Colonic mucosa (tissue), 4 donors: ENCODE results near the gene IGFBP3. TPM values are rescaled to one million over a fixed set of nuclear protein-coding genes. Genes with fewer than 3 reads are reported as not detected.

Experiments
- DNase-seq: peaks from one replicate; pipeline ENCODE4 v3.0.0-alpha.2; 2020
- H3K27ac ChIP-seq: fragments of 200-600 bp; one replicate; pipeline ENCODE4 v1.8.0; 2021
- H3K27me3 ChIP-seq: fragments of 200-600 bp; one replicate; pipeline ENCODE4 v1.8.0; 2021
- H3K36me3 ChIP-seq: fragments of 200-600 bp; one replicate; pipeline ENCODE4 v1.8.0; 2021
- H3K4me1 ChIP-seq: fragments of 200-600 bp; one replicate; pipeline ENCODE4 v1.8.0; 2021; ENCODE audit warnings: mild to moderate bottlenecking
- H3K4me3 ChIP-seq: fragments of 200-600 bp; one replicate; pipeline ENCODE4 v1.8.0; 2021
- H3K9ac ChIP-seq, 2 donors: one replicate each; pipeline ENCODE4 v1.7.0; 2013; ENCODE audit warnings: control low read depth in 2 of 2, low read depth in 2 of 2, low read length in 2 of 2
- H3K9me3 ChIP-seq: fragments of 200-600 bp; one replicate; pipeline ENCODE4 v1.8.0; 2021
- intact Hi-C: fragments of 100-400 bp; cut with DNase I; formaldehyde crosslinking; loops from one replicate; pipeline ENCODE4 v1.14.1; 2022
- total RNA-seq, 2 donors: library from RNA; stranded (reverse); fragmentation: NEBNext Ultra II Directional in 1 of 2; extraction: Animal tissue kit (Norgen Biotek cat#: 25700) in 1 of 2; gene quantifications; one replicate each; pipeline ENCODE4 v1.2.1, GENCODE V29; 2021
- TF ChIP-seq, protein P1 (sequence below): fragments of 200-600 bp; IDR thresholded peaks from one replicate; pipeline ENCODE4 v1.8.0; 2022; ENCODE audit warnings: antibody characterized with exemption, mild to moderate bottlenecking
- donor health status: healthy.
- donor health status: DM: no; HTN: no; CAD: no.
- donor health status: DM: no; HTN: no; CAD: no.

Gene IGFBP3
- total RNA-seq, 2 donors from 2014 or later, result 23.2 to 36.9 TPM

DNA sequence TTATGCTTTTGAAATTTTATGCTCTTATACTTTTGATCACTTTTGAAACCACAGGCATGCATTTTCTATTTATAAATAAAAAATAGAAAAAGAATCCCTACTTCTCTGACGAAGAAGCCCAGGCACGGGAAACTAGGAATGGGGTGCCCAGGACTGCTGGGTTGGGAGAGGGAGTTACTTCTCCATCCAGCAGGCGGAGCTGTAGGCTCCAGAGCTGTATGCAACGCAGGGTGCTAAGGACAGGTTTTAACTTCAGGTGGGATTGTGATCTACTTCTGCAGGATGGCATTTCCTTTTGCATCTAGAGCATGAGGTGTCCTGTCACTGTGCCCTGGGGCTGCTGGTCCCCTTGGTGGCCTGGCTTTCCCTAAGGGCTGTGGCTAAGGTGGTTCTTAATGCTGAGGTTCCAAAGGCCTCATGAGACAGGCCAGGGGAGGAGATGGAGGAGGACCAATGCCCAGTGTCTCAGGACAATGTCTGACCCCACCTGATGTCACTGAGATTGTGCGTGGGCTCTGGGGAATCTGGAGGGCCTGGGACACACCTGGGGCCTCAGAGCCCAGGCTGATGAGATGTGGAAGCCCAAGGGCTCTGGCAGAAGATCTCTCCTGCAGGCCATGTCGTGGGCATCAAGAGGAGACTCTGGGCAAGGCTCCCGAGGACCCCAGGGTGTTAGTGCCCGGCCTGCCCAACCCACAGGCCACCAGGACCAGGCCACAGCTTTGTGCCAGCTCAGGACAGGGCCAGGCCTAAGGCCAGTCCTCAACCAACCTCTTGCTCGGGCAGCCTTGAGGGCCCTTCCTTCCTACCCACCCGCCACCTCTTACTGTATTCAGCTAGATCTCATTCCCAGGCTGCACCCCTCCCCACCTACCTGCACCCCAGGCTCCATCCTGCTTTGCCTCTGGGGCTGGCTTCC, 48.7 kb downstream of the IGFBP3 start:
- Histone ChIP-seq H3K36me3 (no peaks in the 10 kb centered on the region), H3K9ac (no peak overlapping the region)
- intact Hi-C loops, result no loop called here

GRCh38 chr7:45869426-45869825, 51.6 kb downstream of the IGFBP3 start:
- TF ChIP-seq, protein P1, sequence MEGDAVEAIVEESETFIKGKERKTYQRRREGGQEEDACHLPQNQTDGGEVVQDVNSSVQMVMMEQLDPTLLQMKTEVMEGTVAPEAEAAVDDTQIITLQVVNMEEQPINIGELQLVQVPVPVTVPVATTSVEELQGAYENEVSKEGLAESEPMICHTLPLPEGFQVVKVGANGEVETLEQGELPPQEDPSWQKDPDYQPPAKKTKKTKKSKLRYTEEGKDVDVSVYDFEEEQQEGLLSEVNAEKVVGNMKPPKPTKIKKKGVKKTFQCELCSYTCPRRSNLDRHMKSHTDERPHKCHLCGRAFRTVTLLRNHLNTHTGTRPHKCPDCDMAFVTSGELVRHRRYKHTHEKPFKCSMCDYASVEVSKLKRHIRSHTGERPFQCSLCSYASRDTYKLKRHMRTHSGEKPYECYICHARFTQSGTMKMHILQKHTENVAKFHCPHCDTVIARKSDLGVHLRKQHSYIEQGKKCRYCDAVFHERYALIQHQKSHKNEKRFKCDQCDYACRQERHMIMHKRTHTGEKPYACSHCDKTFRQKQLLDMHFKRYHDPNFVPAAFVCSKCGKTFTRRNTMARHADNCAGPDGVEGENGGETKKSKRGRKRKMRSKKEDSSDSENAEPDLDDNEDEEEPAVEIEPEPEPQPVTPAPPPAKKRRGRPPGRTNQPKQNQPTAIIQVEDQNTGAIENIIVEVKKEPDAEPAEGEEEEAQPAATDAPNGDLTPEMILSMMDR, result no peak
- no peak overlapping the region for H3K4me3 ChIP-seq
- H3K9me3 ChIP-seq, result no peaks in the 10 kb centered on the region
- no peak overlapping the region for H3K27ac ChIP-seq
- no peaks in the 10 kb centered on the region for H3K36me3 ChIP-seq
- intact Hi-C loops, result no loop called here
- no peaks in the 10 kb centered on the region for H3K4me1 ChIP-seq
- no peaks in the 10 kb centered on the region for H3K27me3 ChIP-seq
- DNase-seq, result no peak
- H3K9ac ChIP-seq, result no peak overlapping the region

More for the DNA sequence above, 48.7 kb downstream of the IGFBP3 start:
- H3K9me3 ChIP-seq, result no peaks in the 10 kb centered on the region
- H3K27me3 ChIP-seq, result no peaks in the 10 kb centered on the region
- no peaks in the 10 kb centered on the region for H3K4me1 ChIP-seq
- H3K27ac ChIP-seq, result no peak overlapping the region
- DNase-seq, result no peak
- TF ChIP-seq, protein P1, result peak; percentile 33
- H3K4me3 ChIP-seq, result no peak overlapping the region

- Histone ChIP-seq H3K4me3 (no peak overlapping the region), H3K27me3 (no peaks in the 10 kb centered on the region), H3K9me3 (no peaks in the 10 kb centered on the region), H3K4me1 (no peaks in the 10 kb centered on the region), H3K27ac (no peak overlapping the region), H3K36me3 (no peaks in the 10 kb centered on the region), H3K9ac (no peak overlapping the region)
- TF ChIP-seq, protein P1, result no peak
- intact Hi-C loops, result no loop called here
- DNase-seq, result no peak
Measured at GRCh38 chr7:45867471-45867870, 53.6 kb downstream of the IGFBP3 start.

GRCh38 chr7:45865594-45866410, 55.3 kb downstream of the IGFBP3 start:
- Histone ChIP-seq H3K9me3 (no peaks in the 10 kb centered on the region), H3K27ac (no peak overlapping the region), H3K27me3 (no peaks in the 10 kb centered on the region), H3K9ac (no peak overlapping the region), H3K36me3 (no peaks in the 10 kb centered on the region), H3K4me3 (no peak overlapping the region), H3K4me1 (no peaks in the 10 kb centered on the region)
- TF ChIP-seq, protein P1, result no peak
- DNase-seq, result no peak
- intact Hi-C loops, result no loop called here

- no peaks in the 10 kb centered on the region for H3K27me3 ChIP-seq
- H3K36me3 ChIP-seq, result no peaks in the 10 kb centered on the region
- H3K27ac ChIP-seq, result no peak overlapping the region
- TF ChIP-seq, protein P1, result no peak
- H3K4me3 ChIP-seq, result no peak overlapping the region
- no peaks in the 10 kb centered on the region for H3K4me1 ChIP-seq
- DNase-seq, result no peak
- H3K9me3 ChIP-seq, result no peaks in the 10 kb centered on the region
- intact Hi-C loops, result no loop called here
- H3K9ac ChIP-seq, result no peak overlapping the region
Measured at GRCh38 chr7:45863715-45864114, 57.4 kb downstream of the IGFBP3 start.

Other genes starting within 250 kb of the IGFBP3 start
- gene CCDC201, start 48.2 kb downstream of the IGFBP3 start, total RNA-seq, result not detected
- under 1 TPM in 1 of 2 donors, not detected in 1; 0.49 TPM for gene IGFBP1, start 32.8 kb downstream of the IGFBP3 start, total RNA-seq